Stimulated activated naive CD8-positive, alpha-beta T cell treated with anti-CD3 and anti-CD28 coated beads, Interleukin-15, Interleukin-2, amounts not matched to agents 100 ng/mL and 50 ng/mL, for 24 hours (primary cell): Measurements from ENCODE around the gene AGTRAP.

Experiments
- H3K27ac Mint-ChIP-seq: one replicate; pipeline ENCODE4 v1.8.0; 2021; ENCODE audit warnings: mild to moderate bottlenecking, mixed read lengths
- H3K27me3 Mint-ChIP-seq: one replicate; pipeline ENCODE4 v1.8.0; 2021; ENCODE audit warnings: mixed read lengths
- H3K36me3 Mint-ChIP-seq: one replicate; pipeline ENCODE4 v1.8.0; 2021; ENCODE audit warnings: low read depth, mixed read lengths
- H3K4me1 Mint-ChIP-seq: one replicate; pipeline ENCODE4 v1.8.0; 2021; ENCODE audit warnings: low read depth, mixed read lengths
- H3K4me3 Mint-ChIP-seq: one replicate; pipeline ENCODE4 v1.8.0; 2021; ENCODE audit warnings: mild to moderate bottlenecking, mixed read lengths
- H3K9me3 Mint-ChIP-seq: one replicate; pipeline ENCODE4 v1.8.0; 2021; ENCODE audit warnings: mixed read lengths

The AGTRAP gene, protein sequence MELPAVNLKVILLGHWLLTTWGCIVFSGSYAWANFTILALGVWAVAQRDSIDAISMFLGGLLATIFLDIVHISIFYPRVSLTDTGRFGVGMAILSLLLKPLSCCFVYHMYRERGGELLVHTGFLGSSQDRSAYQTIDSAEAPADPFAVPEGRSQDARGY

DNA sequence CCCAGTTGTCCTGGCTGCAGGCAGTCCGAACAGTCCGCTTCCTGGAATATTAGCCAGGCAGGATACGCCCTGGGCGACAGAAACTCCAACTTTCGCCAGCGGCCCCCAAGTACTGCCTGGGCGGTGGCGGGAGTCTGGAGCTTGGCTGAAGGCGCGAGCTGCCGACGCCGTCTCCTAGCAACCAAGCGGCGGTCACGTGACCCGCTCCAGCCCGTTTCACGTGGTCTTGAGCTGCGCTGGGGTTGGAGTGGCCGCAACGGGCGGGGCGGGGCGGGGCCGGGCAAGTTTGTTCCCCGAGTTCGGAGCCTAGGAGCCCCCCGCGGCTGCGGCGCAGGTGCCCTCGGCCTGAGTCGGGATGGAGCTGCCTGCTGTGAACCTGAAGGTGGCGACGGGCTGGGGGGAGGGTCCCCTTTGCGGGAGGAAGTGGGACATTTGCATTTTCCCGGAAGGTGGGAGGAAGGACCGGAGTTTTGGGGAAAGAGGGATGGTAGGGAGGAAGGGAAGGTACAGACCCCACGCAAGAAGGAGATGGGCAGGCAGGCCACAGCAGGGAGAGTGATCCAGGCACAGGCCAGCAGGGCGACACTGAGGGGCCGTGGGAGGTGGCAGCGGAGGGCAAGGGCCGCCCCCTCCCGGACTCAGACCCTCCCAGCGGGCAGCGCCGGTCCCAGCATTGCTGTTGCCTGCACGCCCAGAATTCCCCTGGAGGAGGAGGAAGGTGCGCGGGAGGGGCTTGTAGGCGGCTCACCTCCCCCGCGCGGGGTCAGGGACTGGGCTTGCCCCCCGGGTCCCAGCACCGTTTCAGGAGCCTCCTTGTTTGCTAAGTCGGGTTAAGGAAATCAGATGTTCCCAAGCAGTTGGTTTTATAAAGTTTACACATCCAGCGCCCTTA is at the start of gene AGTRAP:
AGTRAP (plus strand) TSS at position 283 of the 892 bp plus-strand sequence; CDS start at position 356, 73 bp downstream.
- Mint-ChIP-seq H3K9me3 (no peaks in the 10 kb centered on the region), H3K36me3 (no peaks in the 10 kb centered on the region), H3K4me1 (peaks cover 76% of the 10 kb centered on the region), H3K27me3 (no peaks in the 10 kb centered on the region), H3K27ac (peak within 1 kb of the TSS; percentile 86), H3K4me3 (peak within 1 kb of the TSS; percentile 93)

DNA sequence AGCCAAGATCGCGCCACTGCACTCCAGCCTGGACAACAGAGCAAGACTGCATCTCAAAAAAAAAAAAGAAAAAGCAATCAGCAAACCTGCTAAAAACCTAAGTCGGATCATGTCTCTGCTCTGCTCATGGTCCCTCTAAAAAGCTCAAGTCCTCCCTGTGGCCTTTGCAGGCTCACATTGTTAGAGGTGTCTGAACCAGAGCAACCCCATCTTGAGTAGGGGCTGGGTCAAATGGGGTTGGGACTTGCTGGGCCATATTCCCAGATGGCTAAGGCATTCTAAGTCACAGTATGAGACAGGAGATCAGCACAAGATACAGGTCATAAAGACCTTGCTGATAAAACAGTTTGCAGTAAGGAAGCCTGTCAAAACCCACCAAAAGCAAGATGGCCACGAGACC is 47.4 kb upstream of the AGTRAP start:
- peaks cover 23% of the 10 kb centered on the region for H3K4me1 Mint-ChIP-seq
- H3K27me3 Mint-ChIP-seq = peaks cover 34% of the 10 kb centered on the region
- H3K36me3 Mint-ChIP-seq = no peaks in the 10 kb centered on the region
- no peak overlapping the region for H3K27ac Mint-ChIP-seq
- no peak overlapping the region for H3K4me3 Mint-ChIP-seq
- no peaks in the 10 kb centered on the region for H3K9me3 Mint-ChIP-seq

DNA sequence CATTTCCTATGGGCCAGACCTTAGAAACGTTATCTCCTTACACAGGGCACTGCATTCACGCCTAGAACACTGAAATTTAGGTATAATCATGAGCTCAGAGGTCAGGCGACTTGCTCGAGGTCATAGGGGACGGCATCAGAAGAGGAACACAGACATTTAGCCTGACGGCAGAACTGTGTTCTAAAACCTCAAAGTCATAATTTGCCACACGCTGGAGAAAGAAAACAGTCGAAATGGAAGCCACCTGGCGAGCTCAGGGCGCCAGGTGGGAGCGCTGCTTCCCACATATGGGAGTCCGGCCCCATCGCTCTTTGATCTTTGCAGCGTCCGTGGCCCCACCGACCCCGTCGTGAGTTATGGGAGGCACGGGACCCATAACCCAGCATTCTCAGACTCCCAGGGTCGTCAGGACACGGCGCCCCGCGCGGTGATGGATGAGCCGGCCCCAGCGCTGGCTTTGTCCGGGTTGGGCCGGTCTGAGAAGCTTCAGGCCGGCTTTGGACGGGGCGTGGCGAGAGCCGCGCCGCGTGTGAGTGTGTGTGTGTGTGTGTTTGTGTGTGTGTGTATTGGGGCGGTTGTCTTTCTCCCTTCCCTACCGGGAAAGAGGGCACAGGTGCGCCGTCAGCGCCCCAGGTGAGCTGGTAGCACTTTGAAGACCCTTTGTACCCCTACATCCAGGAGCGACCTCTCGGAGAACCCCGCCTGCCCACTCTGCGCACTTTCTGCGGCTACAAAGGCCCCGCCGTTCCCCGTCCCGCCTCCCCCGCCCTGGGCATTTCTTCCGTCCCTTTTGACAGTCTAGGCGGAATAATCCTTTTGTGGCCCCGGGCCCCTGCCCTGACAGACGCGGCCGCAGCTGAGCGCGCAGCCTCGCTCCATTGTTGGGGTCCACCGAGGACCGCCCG is 45.3 kb upstream of the AGTRAP start:
- no peak overlapping the region for H3K27ac Mint-ChIP-seq
- no peaks in the 10 kb centered on the region for H3K36me3 Mint-ChIP-seq
- peak overlapping the region; percentile 57 for H3K4me3 Mint-ChIP-seq
- H3K27me3 Mint-ChIP-seq = peaks cover 40% of the 10 kb centered on the region
- H3K9me3 Mint-ChIP-seq = no peaks in the 10 kb centered on the region
- H3K4me1 Mint-ChIP-seq = peaks cover 26% of the 10 kb centered on the region

- Mint-ChIP-seq H3K27ac (no peak within 1 kb of the TSS), H3K9me3 (no peaks in the 10 kb centered on the region), H3K27me3 (peaks cover 40% of the 10 kb centered on the region), H3K36me3 (no peaks in the 10 kb centered on the region), H3K4me1 (peaks cover 26% of the 10 kb centered on the region), H3K4me3 (peak within 1 kb of the TSS; percentile 71)
These were observed 44.5 kb upstream of the AGTRAP start, which contains the start of gene DRAXIN for GRCh38 chr1:11691302-11691914. TSS of gene DRAXIN (plus strand) at chr1:11691710. CDS start at chr1:11706259, 14,549 bp downstream.

- no peaks in the 10 kb centered on the region for H3K9me3 Mint-ChIP-seq
- peaks cover 40% of the 10 kb centered on the region for H3K27me3 Mint-ChIP-seq
- H3K36me3 Mint-ChIP-seq = no peaks in the 10 kb centered on the region
- H3K27ac Mint-ChIP-seq = no peak overlapping the region
- H3K4me3 Mint-ChIP-seq = peak overlapping the region; percentile 71
- H3K4me1 Mint-ChIP-seq = peaks cover 26% of the 10 kb centered on the region
These were observed 43.8 kb upstream of the AGTRAP start for GRCh38 chr1:11691928-11692711.

- no peaks in the 10 kb centered on the region for H3K9me3 Mint-ChIP-seq
- H3K4me1 Mint-ChIP-seq = peaks cover 30% of the 10 kb centered on the region
- H3K4me3 Mint-ChIP-seq = peak overlapping the region; percentile 33
- H3K36me3 Mint-ChIP-seq = no peaks in the 10 kb centered on the region
- no peak overlapping the region for H3K27ac Mint-ChIP-seq
- peaks cover 40% of the 10 kb centered on the region for H3K27me3 Mint-ChIP-seq
These were observed 42.8 kb upstream of the AGTRAP start for GRCh38 chr1:11693024-11693590.

DNA sequence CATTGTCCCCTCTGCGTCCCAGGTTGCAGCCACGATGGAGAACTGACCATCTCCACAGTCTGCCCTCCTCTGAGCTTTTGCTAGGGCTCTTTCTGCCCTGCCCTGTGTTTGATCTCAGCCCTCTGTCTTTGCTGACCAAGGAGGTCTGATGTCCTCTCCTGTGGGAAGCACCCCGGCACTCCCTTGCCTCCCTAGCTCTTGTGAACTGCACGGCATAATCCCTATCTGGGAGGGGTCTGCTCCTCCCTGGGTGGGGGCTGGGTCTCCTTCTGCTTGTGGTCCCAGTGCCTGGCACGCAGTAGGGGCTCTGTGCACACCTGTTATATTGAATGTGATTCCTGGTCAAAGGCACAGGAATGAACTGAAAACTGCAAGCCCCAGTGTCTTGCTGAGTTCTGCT is 42.0 kb upstream of the AGTRAP start:
- H3K36me3 Mint-ChIP-seq = no peaks in the 10 kb centered on the region
- H3K27ac Mint-ChIP-seq = peak overlapping the region; percentile 28
- H3K4me1 Mint-ChIP-seq = peaks cover 30% of the 10 kb centered on the region
- H3K27me3 Mint-ChIP-seq = peaks cover 40% of the 10 kb centered on the region
- no peak overlapping the region for H3K4me3 Mint-ChIP-seq
- no peaks in the 10 kb centered on the region for H3K9me3 Mint-ChIP-seq

DNA sequence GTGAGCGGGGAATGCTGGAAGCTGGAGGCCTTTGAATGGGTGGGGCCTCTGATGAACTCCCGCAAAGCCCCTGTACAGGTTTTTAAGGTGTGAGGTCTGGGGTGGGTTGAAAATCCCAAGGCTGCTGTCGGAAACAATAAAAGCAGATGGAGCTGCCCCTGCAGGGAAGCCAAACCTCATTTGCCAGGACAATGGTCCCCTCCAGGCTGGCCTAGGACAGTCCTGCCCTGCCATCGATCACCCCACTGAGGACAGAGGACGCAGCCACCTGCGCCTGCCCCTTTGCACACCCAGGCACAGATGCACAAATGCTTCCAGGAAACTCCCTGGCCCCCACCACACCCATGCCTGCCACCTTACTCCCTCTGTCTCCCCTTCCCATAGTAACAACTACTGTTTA is 40.1 kb upstream of the AGTRAP start:
- no peaks in the 10 kb centered on the region for H3K36me3 Mint-ChIP-seq
- peaks cover 23% of the 10 kb centered on the region for H3K4me1 Mint-ChIP-seq
- no peak overlapping the region for H3K27ac Mint-ChIP-seq
- no peaks in the 10 kb centered on the region for H3K9me3 Mint-ChIP-seq
- no peak overlapping the region for H3K4me3 Mint-ChIP-seq
- H3K27me3 Mint-ChIP-seq = peaks cover 24% of the 10 kb centered on the region

GRCh38 chr1:11697188-11697892 is 38.6 kb upstream of the AGTRAP start:
- H3K9me3 Mint-ChIP-seq = no peaks in the 10 kb centered on the region
- H3K4me1 Mint-ChIP-seq = peaks cover 19% of the 10 kb centered on the region
- H3K27ac Mint-ChIP-seq = no peak overlapping the region
- no peak overlapping the region for H3K4me3 Mint-ChIP-seq
- peaks cover 17% of the 10 kb centered on the region for H3K27me3 Mint-ChIP-seq
- no peaks in the 10 kb centered on the region for H3K36me3 Mint-ChIP-seq

- H3K27ac Mint-ChIP-seq = no peak overlapping the region
- H3K4me3 Mint-ChIP-seq = no peak overlapping the region
- no peaks in the 10 kb centered on the region for H3K9me3 Mint-ChIP-seq
- H3K36me3 Mint-ChIP-seq = no peaks in the 10 kb centered on the region
- H3K4me1 Mint-ChIP-seq = peaks cover 14% of the 10 kb centered on the region
- peaks cover 12% of the 10 kb centered on the region for H3K27me3 Mint-ChIP-seq
These were observed 38.1 kb upstream of the AGTRAP start for GRCh38 chr1:11697893-11698210.

DNA sequence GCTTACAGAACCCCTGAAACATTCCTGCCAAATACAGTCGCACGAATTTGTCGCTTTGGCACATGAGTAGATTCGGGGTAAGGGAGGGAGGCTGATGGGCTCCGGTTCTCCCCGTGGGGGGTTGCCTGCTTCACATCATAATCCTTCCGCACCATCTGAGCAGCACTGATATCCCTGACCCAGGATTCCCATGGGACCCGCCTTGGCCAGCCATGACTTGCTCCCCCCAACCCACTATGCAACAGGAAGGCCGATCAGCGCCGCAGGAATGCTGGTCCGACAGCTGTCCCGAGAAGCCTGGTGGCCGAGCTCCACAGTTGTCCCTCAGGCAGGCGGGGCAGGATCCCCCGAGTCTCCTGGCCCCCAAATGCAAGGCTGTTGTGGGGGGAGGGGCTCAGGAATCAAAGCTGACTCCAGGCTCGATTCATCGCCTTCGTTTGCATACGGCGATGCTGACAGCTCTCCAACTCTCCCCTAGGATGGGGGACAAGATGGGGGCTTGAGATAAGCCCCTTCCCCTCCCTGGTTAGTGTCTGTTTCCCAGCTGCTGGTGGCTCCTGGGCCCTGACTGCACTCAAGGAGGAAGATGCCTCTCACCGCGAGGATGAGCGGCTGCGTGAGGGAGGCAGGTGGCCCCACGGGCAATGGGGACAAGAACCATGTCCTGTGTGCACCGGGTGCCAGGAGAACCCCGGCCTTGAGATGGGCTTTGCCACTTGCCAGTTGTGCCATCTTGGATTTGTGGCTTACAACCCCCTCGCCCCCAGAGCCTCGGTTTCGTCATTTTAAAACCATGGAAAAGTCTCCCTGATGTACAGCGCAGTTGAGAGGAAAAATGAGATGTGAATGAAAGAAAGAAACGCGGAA is 35.1 kb upstream of the AGTRAP start:
- Mint-ChIP-seq H3K36me3 (no peaks in the 10 kb centered on the region), H3K27ac (no peak overlapping the region), H3K27me3 (no peaks in the 10 kb centered on the region), H3K9me3 (no peaks in the 10 kb centered on the region), H3K4me3 (no peak overlapping the region), H3K4me1 (peaks cover 4% of the 10 kb centered on the region)

DNA sequence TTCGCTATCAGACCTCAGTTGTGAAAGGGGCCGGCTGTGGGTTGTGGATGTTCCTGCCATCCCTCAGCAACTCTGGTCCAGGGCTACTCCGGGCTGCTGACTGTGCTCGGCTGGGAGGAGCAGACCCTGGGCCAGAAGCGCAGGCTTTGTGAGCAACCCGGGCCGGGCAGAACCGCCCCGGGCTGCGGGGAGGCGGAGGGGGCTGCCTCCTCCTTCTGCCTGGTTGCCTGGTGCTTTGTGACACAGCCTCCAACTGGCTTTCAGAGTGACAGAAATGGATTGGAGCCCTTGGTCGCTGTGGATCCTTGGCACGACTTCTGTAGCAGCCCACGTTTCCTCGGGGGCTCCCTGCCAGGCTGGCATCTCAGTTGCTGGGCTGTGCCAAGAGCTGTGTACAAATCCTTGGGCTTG is 34.4 kb upstream of the AGTRAP start:
- H3K27ac Mint-ChIP-seq = no peak overlapping the region
- peaks cover 4% of the 10 kb centered on the region for H3K4me1 Mint-ChIP-seq
- H3K4me3 Mint-ChIP-seq = no peak overlapping the region
- H3K36me3 Mint-ChIP-seq = no peaks in the 10 kb centered on the region
- no peaks in the 10 kb centered on the region for H3K9me3 Mint-ChIP-seq
- H3K27me3 Mint-ChIP-seq = no peaks in the 10 kb centered on the region
